ENCODE results near the gene FXYD4.

Gene FXYD4

DNA sequence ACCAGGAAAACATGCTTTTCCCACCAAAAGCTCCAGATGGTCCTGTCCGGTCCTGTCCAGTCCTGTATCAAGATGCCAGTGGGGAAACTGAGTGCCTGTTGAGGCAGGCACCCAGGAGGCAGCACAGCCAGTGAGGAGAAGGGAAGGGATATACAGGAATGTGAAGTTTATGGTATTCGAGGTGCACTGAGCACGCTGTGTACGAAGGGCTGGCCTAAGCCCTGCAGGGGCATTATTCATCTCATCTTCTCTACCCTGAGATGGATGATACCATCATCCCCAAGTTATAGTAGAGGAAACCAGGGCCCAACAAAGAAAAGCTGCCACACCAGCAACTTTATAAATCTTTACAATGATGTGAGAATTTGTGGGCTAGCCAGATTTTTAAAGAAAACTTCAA is 23.4 kb upstream of the FXYD4 start:
- no peak for DNase-seq

GRCh38 chr10:43348511-43349312 is 22.7 kb upstream of the FXYD4 start:
- peak; percentile 85 to 90 for DNase-seq

GRCh38 chr10:43350156-43350555 is 21.3 kb upstream of the FXYD4 start:
- no peak for DNase-seq

DNA sequence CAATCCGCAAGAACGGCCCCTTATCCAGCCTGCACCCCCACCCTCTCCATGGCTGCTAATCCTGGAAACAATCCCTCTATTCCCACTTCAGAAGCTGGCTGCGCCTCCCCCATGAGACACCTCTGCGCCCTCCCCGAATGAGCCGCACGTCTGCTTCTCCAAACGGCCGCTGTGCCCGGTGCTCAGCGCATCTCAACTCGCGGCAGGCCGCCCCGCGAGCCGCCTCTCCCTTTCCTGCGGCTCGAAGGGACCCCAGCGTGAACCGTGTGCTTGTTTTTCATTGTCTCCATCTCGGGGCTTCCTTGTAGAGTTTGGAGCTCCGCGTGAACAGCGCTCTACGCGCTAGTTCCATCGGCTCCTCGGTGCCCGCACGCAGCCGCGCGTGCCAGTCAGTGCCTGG is 20.8 kb upstream of the FXYD4 start:
- DNase-seq, result no peak

GRCh38 chr10:43351301-43351700 is 20.1 kb upstream of the FXYD4 start:
- DNase-seq, result no peak

DNA sequence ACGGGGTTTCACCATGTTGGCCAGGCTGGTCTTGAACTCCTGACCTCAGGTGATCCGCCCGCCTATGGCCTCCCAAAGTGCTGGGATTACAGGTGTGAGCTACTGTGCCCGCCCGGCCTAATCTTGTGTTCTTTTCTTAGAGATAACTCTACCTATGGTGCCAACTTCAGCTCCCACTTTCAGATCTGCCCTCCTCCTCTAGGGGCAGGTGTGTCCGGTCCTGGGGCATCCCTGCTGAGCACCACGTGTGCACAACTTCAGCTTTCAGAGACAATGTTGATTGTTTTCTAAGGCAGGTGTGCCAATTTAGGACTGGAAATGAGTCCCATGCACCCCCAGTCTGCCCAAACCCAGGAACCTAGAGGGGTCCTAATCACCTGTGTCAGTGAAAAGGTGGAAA is 18.5 kb upstream of the FXYD4 start:
- no peak for DNase-seq

DNA sequence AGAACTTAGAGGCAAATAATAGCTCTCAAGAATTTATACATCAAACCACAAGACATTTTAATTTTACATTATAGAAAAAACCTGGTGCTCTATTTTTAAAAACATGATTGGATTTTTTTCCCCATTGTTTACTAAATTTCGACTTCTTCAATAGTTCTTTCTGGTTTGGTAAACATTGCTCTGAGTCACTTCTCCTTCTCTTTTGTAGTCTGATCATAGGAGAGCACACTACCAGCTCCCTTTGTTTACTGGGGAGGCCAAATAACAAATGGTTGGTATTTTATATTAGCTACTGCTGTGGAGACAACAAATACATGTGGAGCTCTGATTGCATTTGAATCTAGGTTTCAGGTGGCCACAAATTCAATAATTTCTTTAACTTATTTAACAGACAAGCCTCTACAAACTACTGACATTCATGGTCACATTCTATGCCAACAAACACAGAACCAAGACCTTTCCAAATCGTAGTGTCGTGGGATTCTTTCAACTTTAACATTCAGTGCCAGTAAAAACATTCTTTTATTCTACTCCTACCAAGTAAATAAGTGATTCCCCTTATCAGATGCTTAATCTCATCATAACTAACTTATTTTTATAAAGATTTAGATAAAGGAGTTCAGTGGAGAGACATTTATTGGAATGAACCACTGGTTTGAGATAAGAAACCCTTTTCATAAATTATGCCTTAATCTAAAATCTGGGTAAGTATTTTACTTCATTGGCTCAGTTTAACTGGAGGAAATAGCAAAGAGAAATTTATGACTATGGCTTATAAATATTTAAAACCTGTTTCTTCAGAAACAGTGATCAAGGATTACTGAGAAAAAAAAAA is 17.7 kb upstream of the FXYD4 start:
- DNase-seq, result no peak

- no peak for DNase-seq
Observed at GRCh38 chr10:43354330-43354635, 17.2 kb upstream of the FXYD4 start.

GRCh38 chr10:43354879-43355380 is 16.5 kb upstream of the FXYD4 start:
- no peak for DNase-seq

GRCh38 chr10:43355749-43356371 is 15.6 kb upstream of the FXYD4 start:
- no peak for DNase-seq

DNA sequence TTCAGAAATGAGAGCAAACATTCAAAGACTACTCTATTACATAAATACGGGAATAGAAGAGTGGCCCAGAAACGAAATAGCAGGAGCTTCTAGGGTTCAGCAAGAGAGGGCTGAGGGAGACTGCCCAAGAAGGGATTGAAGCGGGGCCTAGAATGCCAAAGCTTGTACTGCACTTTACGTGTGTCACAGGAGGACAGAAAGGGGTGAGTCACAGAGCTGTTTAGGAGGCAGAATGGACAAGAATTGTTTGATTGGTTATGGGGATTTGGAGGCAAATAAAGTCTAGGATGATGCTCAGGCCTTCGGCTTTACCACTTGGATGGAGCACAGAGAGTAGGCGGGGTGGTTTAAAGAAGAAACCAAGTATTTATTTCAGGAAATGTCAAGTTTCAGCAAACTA is 11.3 kb upstream of the FXYD4 start:
- DNase-seq, result no peak

DNA sequence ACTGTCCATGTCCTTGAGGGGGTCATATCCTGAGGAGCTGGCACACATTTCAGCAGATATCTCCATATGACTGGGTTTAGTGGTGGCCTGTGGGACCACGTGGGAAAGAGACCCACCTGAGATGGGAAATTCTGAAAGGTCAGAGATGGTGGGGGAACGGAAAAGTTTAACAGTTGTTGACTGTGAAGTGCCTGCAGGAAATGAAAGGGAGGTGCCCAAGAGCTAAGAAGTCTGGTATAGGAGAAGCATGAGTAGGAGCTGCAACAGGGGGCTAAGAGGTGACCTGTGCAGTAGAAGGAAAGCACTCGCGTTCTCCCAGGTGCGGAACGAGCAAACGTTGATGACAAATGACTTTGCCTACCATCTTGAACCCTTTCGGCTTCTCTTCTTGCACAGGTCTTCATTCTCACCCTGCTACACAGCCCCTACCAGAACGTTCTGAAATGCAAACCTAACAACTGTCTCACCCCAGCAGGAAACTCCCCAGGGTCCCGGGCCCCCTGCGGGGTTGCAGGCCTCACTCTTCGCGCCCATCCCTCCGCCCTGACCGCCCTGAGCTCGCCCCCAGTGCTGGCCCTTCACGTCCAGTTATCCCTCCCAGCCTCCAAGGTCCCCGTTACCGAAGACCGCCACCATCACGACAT is 9.8 kb upstream of the FXYD4 start:
- no peak for DNase-seq

DNA sequence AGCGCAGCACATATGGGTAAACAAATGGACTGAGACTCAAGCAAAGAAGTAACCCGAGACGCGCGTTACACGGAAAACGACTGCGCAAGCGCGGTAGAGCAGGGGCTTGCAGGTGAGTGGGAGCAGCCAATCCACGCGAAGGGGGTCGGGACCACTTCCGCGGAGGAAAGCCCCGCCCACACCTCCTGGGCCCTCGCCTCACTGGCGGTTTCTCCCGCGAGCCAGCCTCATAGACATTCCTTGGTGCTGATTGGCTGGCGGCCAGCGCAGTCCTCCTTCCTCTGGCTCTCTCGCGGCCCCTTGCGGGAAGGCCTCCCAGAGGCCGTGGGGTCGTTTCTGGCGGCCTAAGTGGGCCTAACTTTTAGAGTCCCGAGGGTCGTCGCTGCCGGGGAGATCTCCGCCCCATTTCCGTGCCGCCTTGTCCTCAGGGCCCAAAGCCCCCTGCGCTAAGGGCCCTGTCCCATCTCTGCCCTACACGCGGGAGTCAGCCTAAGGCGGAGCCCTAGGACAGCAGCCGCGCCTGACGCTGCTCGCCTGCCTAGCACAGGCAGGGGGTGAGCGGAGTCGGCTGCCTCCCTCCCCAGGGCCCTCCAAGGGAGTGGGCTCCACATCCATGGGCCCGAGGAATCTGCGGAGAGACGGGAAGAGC is 9.1 kb upstream of the FXYD4 start:
- peak; percentile 98 for DNase-seq

- DNase-seq, result no peak
Observed at GRCh38 chr10:43365001-43365400, 6.4 kb upstream of the FXYD4 start.

DNA sequence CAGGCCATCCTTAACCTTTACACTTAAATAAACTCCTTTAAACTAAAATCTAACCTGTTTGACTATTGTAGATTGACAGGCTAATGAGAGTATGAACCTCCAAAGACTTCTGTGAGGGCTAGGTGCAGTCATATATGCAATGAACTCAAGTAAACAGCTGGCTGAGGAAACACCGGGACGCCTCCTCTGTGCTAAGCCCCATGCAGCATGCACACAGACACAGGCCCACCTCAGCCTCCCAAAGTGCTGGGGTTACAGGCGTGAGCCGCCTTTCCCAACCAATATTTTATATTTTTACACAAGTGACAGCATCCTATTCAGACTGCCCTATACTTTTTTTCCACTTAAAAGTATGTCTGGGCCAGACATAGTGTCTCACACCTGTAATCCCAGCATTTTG is 1.5 kb upstream of the FXYD4 start:
- no peak for DNase-seq

DNA sequence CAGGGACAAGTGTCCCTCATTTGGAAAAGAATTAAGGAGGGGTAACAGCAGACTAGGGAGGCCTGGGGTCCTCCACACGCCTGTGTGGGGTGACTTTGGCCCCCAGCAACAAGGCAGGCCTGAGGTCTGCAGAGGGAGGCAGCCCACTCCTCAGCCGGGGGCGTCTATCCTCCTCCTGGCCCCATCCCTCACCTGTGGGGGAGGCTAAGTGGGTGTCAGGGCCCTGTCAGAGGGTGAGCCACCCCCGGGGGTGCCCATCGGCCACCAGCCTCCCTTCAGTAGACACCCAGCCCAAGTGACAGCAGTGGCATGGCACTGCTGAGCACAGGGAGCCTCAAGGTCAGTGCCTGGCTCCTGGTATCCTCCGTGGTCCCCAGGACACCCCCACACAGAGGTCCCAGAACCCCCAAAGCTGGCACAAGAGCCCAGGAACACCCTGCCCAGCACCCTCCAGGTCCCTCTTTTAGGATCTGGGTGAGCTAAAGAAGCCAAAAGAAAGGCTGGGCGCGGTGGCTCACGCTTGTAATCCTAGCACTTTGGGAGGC is 693 bp upstream of the FXYD4 start:
- DNase-seq, result no peak

- no peak for DNase-seq
Observed at GRCh38 chr10:43372765-43373361, 1.4 kb downstream of the FXYD4 start.

DNA sequence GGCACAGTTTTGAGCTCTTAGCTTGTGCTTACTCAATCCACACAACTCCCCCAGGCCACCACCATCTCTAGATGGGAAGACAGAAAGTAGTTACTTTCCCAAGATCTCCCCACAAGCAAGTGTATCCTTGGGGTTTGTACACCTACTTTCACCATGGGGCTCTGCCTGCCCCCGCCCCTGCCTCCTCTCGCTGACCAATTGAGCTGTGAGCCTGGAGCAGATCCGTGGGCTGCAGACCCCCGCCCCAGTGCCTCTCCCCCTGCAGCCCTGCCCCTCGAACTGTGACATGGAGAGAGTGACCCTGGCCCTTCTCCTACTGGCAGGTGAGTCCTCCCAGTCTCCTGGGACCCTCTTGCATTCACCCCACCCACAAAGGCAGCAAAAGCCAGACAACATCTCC is 2.0 kb downstream of the FXYD4 start:
- DNase-seq, result no peak

- no peak for DNase-seq
Observed at GRCh38 chr10:43374194-43374593, 2.8 kb downstream of the FXYD4 start.

GRCh38 chr10:43375401-43376020 is 4.1 kb downstream of the FXYD4 start:
- no peak for DNase-seq

- DNase-seq, result no peak
Observed at GRCh38 chr10:43376046-43376635, 4.7 kb downstream of the FXYD4 start.
